SH-SY5Y (cell line): ENCODE measurements around the gene SCEL.

Experiments
- GATA2 ChIP-seq: IDR thresholded peaks from 2 replicates; pipeline ENCODE4 v1.6.1; 2011; ENCODE audit warnings: mild to moderate bottlenecking, low read depth, low read length
- GATA3 ChIP-seq: IDR thresholded peaks from 2 replicates; pipeline ENCODE4 v1.6.1; 2011; ENCODE audit warnings: low read depth, mild to moderate bottlenecking, low read length, moderate library complexity

DNA sequence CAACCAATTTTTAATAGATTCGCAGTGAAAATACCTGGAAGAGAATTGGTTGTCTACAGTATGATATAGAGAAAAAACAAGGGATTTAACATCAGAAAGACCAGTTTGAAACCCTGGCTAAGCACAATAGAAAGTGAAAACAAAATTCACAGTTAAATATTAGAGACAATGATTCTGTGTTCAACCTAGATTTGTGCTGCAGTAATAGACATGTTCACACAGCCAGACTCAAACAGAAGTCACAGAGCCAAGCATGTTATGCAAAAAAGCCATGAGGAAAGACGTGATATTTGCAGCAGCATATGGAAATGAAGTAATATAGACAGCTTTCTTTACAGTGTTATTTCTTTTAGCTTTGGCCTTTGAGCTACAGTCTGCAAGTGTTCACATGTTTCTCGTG, 48.1 kb downstream of the SCEL start:
- TF ChIP-seq GATA2 = no peak
- no peak for TF ChIP-seq GATA3
